B cell (primary cell): Measurements from ENCODE around the gene SDCCAG8.

ENCODE experiments used
- EZH2 ChIP-seq: IDR thresholded peaks from 2 replicates; pipeline ENCODE4 v1.6.1; 2012; ENCODE audit warnings: borderline replicate concordance, low read depth, mild to moderate bottlenecking, moderate library complexity, low read length; ENCODE audit not compliant: insufficient read depth, poor library complexity, severe bottlenecking
- TF ChIP-seq, protein P1 (sequence below): fragments of 200-600 bp; IDR thresholded peaks from one replicate; pipeline ENCODE4 v1.8.0; 2022; ENCODE audit warnings: antibody characterized with exemption, mild to moderate bottlenecking

DNA sequence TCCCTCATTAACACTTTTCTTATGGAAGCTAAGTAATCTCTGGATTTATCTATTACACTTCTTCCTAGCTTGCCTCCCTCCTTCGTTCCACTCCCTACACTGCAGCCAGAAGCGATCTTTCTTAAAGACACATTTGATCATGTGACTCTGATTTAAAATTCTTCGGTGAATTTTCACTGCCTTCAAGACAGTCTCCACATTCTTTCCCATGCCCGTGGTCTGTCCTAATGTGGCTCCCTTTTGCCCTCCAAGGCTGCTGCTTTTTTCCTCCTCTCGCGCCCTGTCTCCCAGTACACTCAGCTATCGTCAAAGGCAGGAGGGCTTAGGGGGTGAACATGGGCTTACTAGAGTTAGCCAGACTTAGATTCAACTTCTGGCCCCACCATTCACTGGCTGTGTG, 64.4 kb downstream of the SDCCAG8 start:
- TF ChIP-seq, protein P1, sequence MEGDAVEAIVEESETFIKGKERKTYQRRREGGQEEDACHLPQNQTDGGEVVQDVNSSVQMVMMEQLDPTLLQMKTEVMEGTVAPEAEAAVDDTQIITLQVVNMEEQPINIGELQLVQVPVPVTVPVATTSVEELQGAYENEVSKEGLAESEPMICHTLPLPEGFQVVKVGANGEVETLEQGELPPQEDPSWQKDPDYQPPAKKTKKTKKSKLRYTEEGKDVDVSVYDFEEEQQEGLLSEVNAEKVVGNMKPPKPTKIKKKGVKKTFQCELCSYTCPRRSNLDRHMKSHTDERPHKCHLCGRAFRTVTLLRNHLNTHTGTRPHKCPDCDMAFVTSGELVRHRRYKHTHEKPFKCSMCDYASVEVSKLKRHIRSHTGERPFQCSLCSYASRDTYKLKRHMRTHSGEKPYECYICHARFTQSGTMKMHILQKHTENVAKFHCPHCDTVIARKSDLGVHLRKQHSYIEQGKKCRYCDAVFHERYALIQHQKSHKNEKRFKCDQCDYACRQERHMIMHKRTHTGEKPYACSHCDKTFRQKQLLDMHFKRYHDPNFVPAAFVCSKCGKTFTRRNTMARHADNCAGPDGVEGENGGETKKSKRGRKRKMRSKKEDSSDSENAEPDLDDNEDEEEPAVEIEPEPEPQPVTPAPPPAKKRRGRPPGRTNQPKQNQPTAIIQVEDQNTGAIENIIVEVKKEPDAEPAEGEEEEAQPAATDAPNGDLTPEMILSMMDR: no peak
- no peak for TF ChIP-seq EZH2
